Fibroblast of skin of abdomen (primary cell): ENCODE measurements around the gene SLC9A2. TPM values are rescaled to one million over a fixed set of nuclear protein-coding genes. Genes with fewer than 3 reads are reported as not detected.

ENCODE experiments used
- DNase-seq: peaks from one replicate; pipeline ENCODE4 v3.0.0-alpha.2; 2013
- polyA plus RNA-seq, 2 experiments: library from polyadenylated mRNA; unstranded; fragments of 120-200 nt; gene quantifications; one replicate each; pipeline ENCODE4 v1.2.1, GENCODE V29; 2013; ENCODE audit not compliant: insufficient read length in 2 of 2

Gene SLC9A2, protein sequence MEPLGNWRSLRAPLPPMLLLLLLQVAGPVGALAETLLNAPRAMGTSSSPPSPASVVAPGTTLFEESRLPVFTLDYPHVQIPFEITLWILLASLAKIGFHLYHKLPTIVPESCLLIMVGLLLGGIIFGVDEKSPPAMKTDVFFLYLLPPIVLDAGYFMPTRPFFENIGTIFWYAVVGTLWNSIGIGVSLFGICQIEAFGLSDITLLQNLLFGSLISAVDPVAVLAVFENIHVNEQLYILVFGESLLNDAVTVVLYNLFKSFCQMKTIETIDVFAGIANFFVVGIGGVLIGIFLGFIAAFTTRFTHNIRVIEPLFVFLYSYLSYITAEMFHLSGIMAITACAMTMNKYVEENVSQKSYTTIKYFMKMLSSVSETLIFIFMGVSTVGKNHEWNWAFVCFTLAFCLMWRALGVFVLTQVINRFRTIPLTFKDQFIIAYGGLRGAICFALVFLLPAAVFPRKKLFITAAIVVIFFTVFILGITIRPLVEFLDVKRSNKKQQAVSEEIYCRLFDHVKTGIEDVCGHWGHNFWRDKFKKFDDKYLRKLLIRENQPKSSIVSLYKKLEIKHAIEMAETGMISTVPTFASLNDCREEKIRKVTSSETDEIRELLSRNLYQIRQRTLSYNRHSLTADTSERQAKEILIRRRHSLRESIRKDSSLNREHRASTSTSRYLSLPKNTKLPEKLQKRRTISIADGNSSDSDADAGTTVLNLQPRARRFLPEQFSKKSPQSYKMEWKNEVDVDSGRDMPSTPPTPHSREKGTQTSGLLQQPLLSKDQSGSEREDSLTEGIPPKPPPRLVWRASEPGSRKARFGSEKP
- polyA plus RNA-seq (2013, experiment 1 of 2; ENCODE audit: insufficient read length) = not detected
- polyA plus RNA-seq (2013, experiment 2 of 2; ENCODE audit: insufficient read length) = not detected

DNA sequence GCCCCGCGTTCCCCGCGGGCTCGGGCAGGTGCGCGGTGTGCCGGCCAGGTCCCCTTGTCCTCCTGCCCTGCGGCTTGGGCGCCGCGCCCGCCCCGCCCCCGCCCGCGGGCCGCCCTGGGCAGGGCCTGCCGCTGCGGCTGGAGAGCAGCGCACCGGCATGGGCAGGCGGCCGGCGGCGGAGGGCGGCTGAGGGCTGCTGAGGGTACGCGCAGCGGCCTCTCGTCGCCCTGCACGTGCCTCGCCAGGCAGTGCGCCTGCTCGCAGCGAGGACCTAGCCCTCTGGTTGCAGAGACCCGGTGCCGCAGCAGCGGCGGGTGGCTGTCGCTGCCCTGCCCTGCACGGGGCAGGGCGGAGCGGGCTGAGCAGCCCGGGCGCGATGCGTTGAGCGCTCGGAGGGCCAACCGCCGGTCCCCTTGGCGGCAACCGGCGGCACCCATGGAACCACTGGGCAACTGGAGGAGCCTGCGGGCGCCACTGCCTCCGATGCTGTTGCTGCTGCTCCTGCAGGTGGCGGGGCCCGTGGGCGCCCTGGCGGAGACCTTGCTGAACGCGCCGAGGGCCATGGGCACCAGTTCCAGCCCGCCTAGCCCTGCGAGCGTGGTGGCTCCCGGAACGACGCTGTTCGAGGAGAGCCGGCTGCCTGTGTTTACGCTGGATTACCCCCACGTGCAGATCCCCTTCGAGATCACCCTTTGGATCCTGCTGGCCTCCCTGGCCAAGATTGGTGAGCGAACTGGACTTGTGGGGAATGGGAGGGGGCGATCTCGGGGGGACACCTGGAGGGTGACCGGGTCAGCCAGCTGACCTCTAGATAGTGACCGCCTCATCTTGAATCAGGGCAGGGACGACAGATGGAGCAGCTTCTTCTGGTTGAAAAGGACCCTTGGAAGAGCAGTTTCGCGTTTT lies at the start of gene SLC9A2:
Gene SLC9A2 (plus strand): TSS at position 140 of the 906 bp plus-strand sequence. CDS start 296 bp downstream, at position 436.
- DNase-seq = no peak

DNA sequence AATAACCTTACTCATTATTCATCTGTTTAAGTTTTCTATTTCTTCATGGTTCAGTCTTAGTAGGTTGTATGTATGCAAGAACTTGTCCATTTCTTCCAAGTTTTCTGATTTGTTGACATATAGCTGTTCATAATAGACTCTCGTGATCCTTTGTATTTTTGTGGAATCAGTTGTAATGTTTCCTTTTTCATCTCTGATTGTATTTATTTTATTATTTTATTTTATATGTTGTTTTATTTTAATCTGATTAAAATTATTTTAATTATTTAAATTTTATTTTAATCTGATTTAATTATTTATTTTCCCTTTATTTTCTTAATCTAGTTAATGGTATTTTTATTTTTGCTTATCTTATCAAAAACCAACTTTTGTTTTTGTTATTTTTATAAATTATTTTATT lies 43.5 kb upstream of the SLC9A2 start:
- DNase-seq = no peak

DNA sequence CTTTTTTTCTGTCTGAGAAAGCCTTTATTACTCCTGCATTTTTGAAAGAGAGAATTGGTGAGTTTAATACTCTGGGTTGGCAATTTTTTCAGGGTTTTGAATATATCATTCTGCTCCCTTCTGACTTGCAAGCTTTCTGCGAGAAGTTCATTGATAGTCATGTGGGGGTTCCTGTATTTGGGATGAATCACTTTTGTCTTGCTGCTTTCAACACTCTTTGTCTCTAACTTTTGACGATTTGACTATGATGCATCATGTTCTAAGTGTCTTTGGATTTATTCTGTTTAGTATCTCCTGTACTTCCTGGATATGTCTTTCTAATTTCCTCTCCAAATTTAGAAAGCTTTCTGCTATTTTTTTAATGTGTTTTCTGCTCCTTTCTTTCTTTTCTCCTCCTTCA lies 41.0 kb upstream of the SLC9A2 start:
- no peak for DNase-seq

DNA sequence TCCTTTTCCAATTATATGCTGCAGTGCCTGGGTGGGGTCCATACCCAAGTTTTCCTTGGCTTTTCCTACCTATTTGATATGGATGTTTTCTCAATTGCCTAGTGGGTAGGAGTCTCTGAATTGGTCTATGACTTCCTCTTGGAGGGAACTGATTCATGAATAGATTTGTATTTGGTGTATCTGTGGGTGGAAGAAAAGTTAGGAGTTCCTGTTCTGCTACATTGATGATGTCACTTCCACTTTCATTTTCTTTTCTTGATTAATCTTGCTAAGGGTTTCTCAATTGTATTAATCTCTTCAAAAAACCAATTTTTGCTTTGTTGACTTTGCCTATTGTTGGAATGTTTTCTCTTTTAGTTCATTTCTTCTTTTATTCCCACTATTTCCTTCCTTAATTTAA lies 37.4 kb upstream of the SLC9A2 start:
- no peak for DNase-seq

DNA sequence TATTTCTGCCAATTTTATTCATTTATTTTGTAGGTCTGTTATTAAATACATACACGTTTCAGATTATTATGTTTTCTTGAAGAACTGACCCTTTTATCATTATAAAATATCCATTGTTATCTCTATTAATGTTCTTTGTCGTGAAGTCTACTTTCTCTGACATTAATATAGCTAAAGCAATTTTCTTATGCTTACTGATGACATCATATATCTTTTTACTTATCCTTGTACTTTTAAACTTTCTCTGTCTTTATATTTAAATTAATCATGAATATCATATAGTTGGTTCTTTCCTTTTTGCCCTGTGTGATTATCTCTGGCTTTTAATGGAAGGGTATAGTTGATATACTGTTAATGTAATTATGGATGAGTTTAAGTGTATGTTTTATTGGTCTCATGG lies 36.5 kb upstream of the SLC9A2 start:
- no peak for DNase-seq

DNA sequence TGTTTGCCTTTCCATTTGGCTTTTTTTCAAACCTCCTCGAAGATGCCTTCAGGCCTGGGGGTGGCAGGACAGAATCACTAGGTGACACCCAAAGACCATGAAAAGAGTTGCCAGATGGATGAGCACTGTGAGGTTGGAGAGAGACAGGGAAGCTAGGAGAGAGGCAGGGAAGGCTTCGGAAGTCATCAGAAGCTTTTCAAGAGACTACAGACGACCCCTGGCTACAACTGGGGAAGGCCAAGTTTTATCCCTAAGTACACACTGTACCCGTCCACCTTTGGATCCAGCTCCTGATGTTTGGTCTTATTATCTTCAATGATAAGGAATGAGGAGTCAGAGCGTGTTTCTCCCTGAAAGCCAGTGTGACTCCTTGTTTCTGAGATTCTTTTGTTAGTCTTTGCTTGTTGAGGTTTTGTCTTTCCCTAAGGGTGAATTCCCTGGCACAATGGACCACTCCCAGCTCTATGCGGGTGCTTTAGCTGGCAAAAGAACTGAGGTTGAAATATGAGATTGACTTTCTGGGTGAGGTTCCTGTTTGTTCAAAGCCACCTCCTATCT lies 33.4 kb upstream of the SLC9A2 start:
- no peak for DNase-seq

DNA sequence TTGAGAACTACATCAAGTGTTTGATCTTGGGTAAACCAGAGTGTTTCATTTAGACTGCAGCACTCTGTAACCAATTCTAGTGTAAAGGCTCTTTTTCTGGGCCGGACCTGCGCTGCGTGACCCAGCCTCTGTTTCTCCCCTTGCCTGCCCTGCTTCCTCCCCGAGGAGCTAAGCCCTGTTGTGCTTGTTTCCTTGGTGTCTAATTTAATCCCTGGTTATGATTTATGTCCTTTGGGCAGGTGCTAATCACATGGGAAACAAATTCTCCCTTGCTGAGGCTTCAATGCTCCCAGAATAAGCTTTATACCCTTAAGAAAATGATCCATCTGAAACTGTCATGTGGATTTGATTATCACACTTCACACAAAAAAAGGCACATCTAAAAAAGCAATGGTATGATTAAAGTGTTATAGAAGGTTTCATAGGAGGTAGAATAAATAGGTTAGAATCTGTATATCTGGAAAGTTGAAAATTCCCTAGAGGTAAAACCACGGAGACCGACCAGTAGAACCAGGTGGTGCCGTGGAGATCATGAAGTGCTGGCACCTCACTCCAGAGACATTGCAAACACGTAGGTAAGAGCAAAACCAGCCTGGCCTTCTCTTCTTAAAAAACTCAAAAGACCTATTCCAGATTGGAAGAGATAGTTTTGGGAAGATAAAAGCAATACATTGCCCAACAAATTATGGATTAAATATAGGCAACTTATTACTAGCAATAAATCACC lies 31.0 kb upstream of the SLC9A2 start:
- DNase-seq = no peak

- DNase-seq = no peak
Measured at GRCh38 chr2:102589444-102589843, 29.9 kb upstream of the SLC9A2 start.

GRCh38 chr2:102591491-102592045 lies 27.8 kb upstream of the SLC9A2 start:
- DNase-seq = no peak

DNA sequence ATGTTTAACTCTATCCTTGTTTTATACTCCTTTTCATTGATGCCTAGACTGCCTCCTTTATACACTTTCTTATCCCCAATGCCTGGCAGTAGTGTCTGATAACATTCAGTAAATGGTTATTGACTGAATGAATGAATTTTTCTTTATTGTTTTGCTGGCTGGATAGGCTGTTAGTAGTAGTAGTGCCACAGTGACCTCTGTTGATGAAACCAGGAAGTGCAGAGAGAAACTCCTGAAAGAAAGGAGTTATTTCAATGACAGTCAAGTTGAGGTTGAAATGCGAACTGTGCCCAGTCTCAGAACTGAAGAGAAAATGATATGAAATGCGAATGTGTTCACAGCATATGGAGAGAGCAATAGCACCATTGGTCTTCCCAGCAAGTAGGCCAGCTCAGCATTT lies 26.8 kb upstream of the SLC9A2 start:
- no peak for DNase-seq

DNA sequence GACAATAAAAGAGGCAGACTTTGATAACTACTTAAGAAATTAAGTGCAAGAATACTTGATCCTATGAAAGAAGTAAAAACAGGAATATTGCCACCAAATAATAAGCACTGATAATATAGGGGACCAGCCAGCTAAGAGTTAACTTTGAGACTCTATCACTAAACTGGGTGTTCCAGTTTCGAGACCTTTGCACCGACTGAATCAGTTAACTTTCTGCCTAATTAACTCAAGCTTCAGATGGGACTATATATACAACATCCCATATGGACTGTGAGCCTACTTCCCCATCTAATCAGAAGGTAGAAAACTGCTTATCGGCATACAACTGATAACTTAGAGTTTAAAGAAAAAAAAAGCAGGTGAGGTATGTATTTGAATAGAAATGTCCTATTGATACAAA lies 25.8 kb upstream of the SLC9A2 start:
- DNase-seq = no peak

DNA sequence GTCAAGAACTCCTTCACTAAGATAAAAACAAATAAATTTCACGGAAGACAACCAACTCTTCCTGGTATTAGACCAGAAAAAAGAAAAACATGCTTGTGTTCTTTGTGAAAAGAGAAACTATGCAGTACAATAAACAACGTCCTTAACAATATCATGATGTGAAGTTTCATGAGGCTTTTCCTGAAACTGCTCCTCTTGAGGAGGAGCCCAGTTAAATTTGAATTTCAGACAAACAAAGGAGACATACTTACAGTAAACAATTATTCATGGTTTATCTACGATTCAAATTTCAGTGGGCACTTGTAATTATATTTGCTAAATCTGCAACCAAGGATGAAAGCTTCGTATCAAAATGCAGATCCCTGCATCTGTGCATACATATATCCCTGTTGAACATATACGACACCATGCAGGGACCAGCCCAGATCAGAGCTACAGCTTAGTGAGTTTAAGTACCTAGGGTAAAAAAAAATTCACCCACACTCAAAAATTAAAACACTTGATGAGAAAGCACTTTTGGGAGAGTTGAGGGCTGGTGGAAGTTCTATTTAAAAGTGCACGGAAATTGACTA lies 24.8 kb upstream of the SLC9A2 start:
- no peak for DNase-seq

- DNase-seq = no peak
Measured at GRCh38 chr2:102597788-102598187, 21.6 kb upstream of the SLC9A2 start.

- DNase-seq = no peak
Measured at GRCh38 chr2:102599486-102599885, 19.9 kb upstream of the SLC9A2 start.

- no peak for DNase-seq
Measured at GRCh38 chr2:102601730-102602129, 17.6 kb upstream of the SLC9A2 start.

DNA sequence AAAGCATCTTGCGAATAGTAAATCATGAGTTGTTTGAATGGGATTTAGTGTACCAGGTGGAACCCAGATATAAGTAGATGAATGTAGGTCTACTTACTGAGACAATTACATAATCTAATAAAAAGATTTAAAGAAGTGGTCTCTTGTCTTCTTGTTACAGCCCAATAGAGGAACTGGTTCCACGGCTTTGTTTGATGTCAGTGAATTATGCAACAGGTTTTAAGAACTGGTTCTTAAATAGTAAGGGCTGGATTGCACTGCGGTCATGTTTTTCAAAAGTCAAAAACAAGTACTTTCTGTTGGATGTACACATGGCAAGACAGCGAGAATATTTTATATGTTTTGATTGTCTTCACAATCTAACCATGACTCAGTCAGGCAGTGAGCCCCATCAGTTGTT lies 15.4 kb upstream of the SLC9A2 start:
- no peak for DNase-seq

DNA sequence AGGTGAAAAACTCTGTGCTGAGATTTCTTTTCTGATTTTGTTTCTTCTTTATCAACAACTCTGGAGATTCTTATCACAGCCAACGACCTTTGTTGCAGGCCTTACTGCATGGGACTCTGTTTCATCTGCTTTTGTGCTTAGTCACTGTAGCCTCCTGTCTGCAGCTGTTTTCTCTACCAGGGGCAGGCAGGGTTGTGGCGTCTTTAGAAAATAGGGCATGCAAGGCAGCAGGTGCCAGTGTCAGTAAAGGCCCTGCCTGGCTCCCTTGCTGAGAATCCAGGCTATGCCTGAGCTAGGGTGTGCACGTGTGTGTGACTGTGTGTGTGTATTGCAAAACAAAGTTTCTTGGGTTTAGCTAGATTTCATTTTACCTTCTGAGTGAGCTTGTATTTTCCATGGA lies 14.6 kb upstream of the SLC9A2 start:
- no peak for DNase-seq

DNA sequence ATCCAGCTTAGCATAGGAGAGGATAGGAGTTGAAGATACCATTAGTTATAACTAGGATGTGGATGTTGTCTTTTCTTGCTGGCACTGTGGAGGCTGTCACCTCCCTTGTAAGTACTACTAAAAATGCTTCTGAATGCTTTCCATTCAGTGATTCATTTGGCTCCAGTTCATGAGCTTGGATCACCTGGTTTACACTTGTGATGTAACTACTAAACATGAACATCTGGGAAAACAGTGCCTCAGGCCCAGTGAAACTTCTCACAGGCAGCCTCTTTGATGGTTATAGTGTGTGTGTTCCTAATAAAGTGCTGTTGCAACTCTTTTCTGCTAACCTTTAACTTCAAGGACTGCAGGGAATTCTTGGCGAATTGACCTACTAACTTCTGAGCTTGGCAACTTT lies 13.0 kb upstream of the SLC9A2 start:
- no peak for DNase-seq

- DNase-seq = peak; percentile 57
Measured at GRCh38 chr2:102615620-102616436, 3.5 kb upstream of the SLC9A2 start.
